ENCODE results near the gene SMTNL2. TPM values are rescaled to one million over a fixed set of nuclear protein-coding genes. Genes with fewer than 3 reads are reported as not detected.

Gene SMTNL2
- total RNA-seq, 1 experiment from 2014 or later = 39.3 TPM

- intact Hi-C loops (cut with micrococcal nuclease; ENCODE audit: unreplicated experiment) = no loop called here
- peaks cover 77% of the 10 kb centered on the region for H3K36me3 Mint-ChIP-seq (ENCODE audit: insufficient read depth, unreplicated experiment)
- no peak for TF ChIP-seq CTCF (IDR thresholded peaks at IDR 0.05; ENCODE audit: insufficient read depth in 1 of 2, low read depth in 1 of 2, low read length in 1 of 2, severe bottlenecking in 1 of 2, unreplicated experiment in 1 of 2)
These were observed 23.0 kb downstream of the SMTNL2 start for GRCh38 chr17:4607261-4607741.

GRCh38 chr17:4607773-4608187 is 23.5 kb downstream of the SMTNL2 start:
- BruUV-seq (replicated peaks) = no TSS peak
- Mint-ChIP-seq H3K4me1 (ENCODE audit: low read depth, unreplicated experiment) (no peaks in the 10 kb centered on the region), H3K27ac (ENCODE audit: unreplicated experiment) (peak overlapping the region; percentile 44), H3K36me3 (ENCODE audit: insufficient read depth, unreplicated experiment) (peaks cover 72% of the 10 kb centered on the region), H3K9me3 (ENCODE audit: unreplicated experiment) (no peaks in the 10 kb centered on the region), H3K27me3 (ENCODE audit: insufficient read depth, unreplicated experiment) (no peaks in the 10 kb centered on the region), H3K4me3 (ENCODE audit: unreplicated experiment) (no peak overlapping the region)
- intact Hi-C loops (cut with micrococcal nuclease; ENCODE audit: unreplicated experiment) = no loop called here
- DNase-seq = no peak
- POLR2A ChIA-PET = no interaction called here
- no peaks in the 10 kb centered on the region for H3K27me3 ChIP-seq (replicated peaks; ENCODE audit: control insufficient read depth, insufficient read depth, low read length)
- no peaks in the 10 kb centered on the region for H3K9me3 ChIP-seq
- H3K4me1 ChIP-seq = peaks cover 31% of the 10 kb centered on the region
- CTCF ChIA-PET = no interaction called here
- no peaks in the 10 kb centered on the region for H3K36me3 ChIP-seq (ENCODE audit: control insufficient read depth, insufficient read depth, low read length)
- no peak for TF ChIP-seq CTCF (IDR thresholded peaks at IDR 0.05; ENCODE audit: insufficient read depth in 1 of 2, low read depth in 1 of 2, low read length in 1 of 2, severe bottlenecking in 1 of 2, unreplicated experiment in 1 of 2)
- no peak overlapping the region for H3K4me3 ChIP-seq (ENCODE audit: low read depth, low read length)

More at GRCh38 chr17:4607261-4607741, 23.0 kb downstream of the SMTNL2 start:
- H3K27me3 Mint-ChIP-seq (ENCODE audit: insufficient read depth, unreplicated experiment) = no peaks in the 10 kb centered on the region
- H3K4me1 Mint-ChIP-seq (ENCODE audit: low read depth, unreplicated experiment) = no peaks in the 10 kb centered on the region
- H3K9me3 Mint-ChIP-seq (ENCODE audit: unreplicated experiment) = no peaks in the 10 kb centered on the region
- BruUV-seq (replicated peaks) = no TSS peak
- DNase-seq = no peak
- Histone ChIP-seq H3K4me3 (ENCODE audit: low read depth, low read length) (no peak overlapping the region), H3K27me3 (replicated peaks; ENCODE audit: control insufficient read depth, insufficient read depth, low read length) (no peaks in the 10 kb centered on the region), H3K9me3 (no peaks in the 10 kb centered on the region), H3K4me1 (peaks cover 31% of the 10 kb centered on the region), H3K36me3 (ENCODE audit: control insufficient read depth, insufficient read depth, low read length) (no peaks in the 10 kb centered on the region)
- H3K27ac Mint-ChIP-seq (ENCODE audit: unreplicated experiment) = peak overlapping the region; percentile 44
- ChIA-PET POLR2A (interaction anchor here (0.6 kb wide), 1 partner anchor 677 kb away, joined by 4 read pairs; no protein-coding TSS in a partner anchor), CTCF (no interaction called here)
- no peak overlapping the region for H3K4me3 Mint-ChIP-seq (ENCODE audit: unreplicated experiment)

GRCh38 chr17:4609761-4610160 is 25.4 kb downstream of the SMTNL2 start:
- peak overlapping the region; percentile 93 for H3K4me3 Mint-ChIP-seq (ENCODE audit: unreplicated experiment)
- Histone ChIP-seq H3K4me3 (ENCODE audit: low read depth, low read length) (no peak overlapping the region), H3K27me3 (replicated peaks; ENCODE audit: control insufficient read depth, insufficient read depth, low read length) (no peaks in the 10 kb centered on the region), H3K9me3 (no peaks in the 10 kb centered on the region), H3K36me3 (ENCODE audit: control insufficient read depth, insufficient read depth, low read length) (no peaks in the 10 kb centered on the region), H3K4me1 (peaks cover 31% of the 10 kb centered on the region)
- TF ChIP-seq CTCF (IDR thresholded peaks at IDR 0.05; ENCODE audit: insufficient read depth in 1 of 2, low read depth in 1 of 2, low read length in 1 of 2, severe bottlenecking in 1 of 2, unreplicated experiment in 1 of 2) = no peak
- TSS peak; percentile 82 for BruUV-seq (replicated peaks)
- DNase-seq = no peak
- H3K36me3 Mint-ChIP-seq (ENCODE audit: insufficient read depth, unreplicated experiment) = peaks cover 68% of the 10 kb centered on the region
- ChIA-PET CTCF (interaction anchor here (0.9 to 1.9 kb wide), 4 partner anchors 10 to 43 kb away, joined by 3 to 14 read pairs (median 12); partner anchors contain the start of gene SMTNL2), POLR2A (interaction anchor here (0.9 to 2.6 kb wide), 6 partner anchors 10 to 180 kb away, joined by 3 to 28 read pairs (median 4); partner anchors contain the start of gene SMTNL2)
- no peaks in the 10 kb centered on the region for H3K27me3 Mint-ChIP-seq (ENCODE audit: insufficient read depth, unreplicated experiment)
- intact Hi-C loops (cut with micrococcal nuclease; ENCODE audit: unreplicated experiment) = loop anchor here (1.0 kb wide), 1 partner anchor 9 kb away; no protein-coding TSS in a partner anchor
- peak overlapping the region; percentile 99 for H3K27ac Mint-ChIP-seq (ENCODE audit: unreplicated experiment)
- H3K4me1 Mint-ChIP-seq (ENCODE audit: low read depth, unreplicated experiment) = peaks cover 6% of the 10 kb centered on the region
- H3K9me3 Mint-ChIP-seq (ENCODE audit: unreplicated experiment) = no peaks in the 10 kb centered on the region
